Stomach (tissue), 9 donors: ENCODE results near the gene ISG15. TPM values are rescaled to one million over a fixed set of nuclear protein-coding genes. Genes with fewer than 3 reads are reported as not detected.

Experiments
- DNase-seq, 2 donors: peaks; one replicate each; pipeline versions ENCODE4 v3.0.0 to v3.0.0-alpha.2; 2013 to 2019
- H3K27ac ChIP-seq, 5 donors: fragments of 200-600 bp in 4 of 5; sonication (generic) in 4 of 5; one replicate each; pipeline ENCODE4 v1.5.1; 2013 to 2019; ENCODE audit warnings: mild to moderate bottlenecking in 1 of 5, moderate library complexity in 1 of 5
- H3K27me3 ChIP-seq, 3 donors: fragments of 200-600 bp; sonication (generic); one replicate each; pipeline ENCODE4 v1.5.1; 2017 to 2019; ENCODE audit warnings: mixed run types in 1 of 3
- H3K36me3 ChIP-seq, 4 donors: fragments of 200-600 bp; sonication (generic); 1 replicate in 3 of 4; 2 replicates in 1 of 4; pipeline ENCODE4 v1.5.1; 2016 to 2019
- H3K4me1 ChIP-seq, 4 donors: fragments of 200-600 bp; sonication (generic); one replicate each; pipeline ENCODE4 v1.5.1; 2016 to 2019
- H3K4me3 ChIP-seq, 4 donors: fragments of 200-600 bp; sonication (generic) in 3 of 4; one replicate each; pipeline ENCODE4 v1.5.1; 2016 to 2019; ENCODE audit warnings: mild to moderate bottlenecking in 1 of 4
- H3K9me3 ChIP-seq, 4 donors: fragments of 200-600 bp; sonication (generic); one replicate each; pipeline ENCODE4 v1.5.1; 2016 to 2019
- CTCF ChIP-seq, 7 experiments: fragments of 450-650 bp in 4 of 7; fragments of 200-600 bp in 3 of 7; sonication (generic) in 3 of 7; IDR thresholded peaks; one replicate each; pipeline ENCODE4 v1.5.1; 2016 to 2019; ENCODE audit warnings: antibody characterized with exemption in 7 of 7, control low read depth in 2 of 7, mild to moderate bottlenecking in 1 of 7
- EP300 ChIP-seq: sonication (generic); formaldehyde crosslinking; IDR thresholded peaks from one replicate; pipeline ENCODE4 v1.6.1; 2017; ENCODE audit warnings: antibody characterized with exemption
- POLR2A ChIP-seq, 4 donors: fragments of 450-650 bp; IDR thresholded peaks; one replicate each; pipeline ENCODE4 v1.6.1; 2016; ENCODE audit warnings: antibody characterized with exemption in 4 of 4, control low read depth in 2 of 4, mild to moderate bottlenecking in 1 of 4, moderate library complexity in 1 of 4
- POLR2AphosphoS5 ChIP-seq, 3 donors: sonication (generic); formaldehyde crosslinking; IDR thresholded peaks; one replicate each; pipeline ENCODE4 v1.6.1; 2016; ENCODE audit warnings: antibody characterized with exemption in 3 of 3
- WGBS, 5 donors: extraction: QIAGEN DNeasy Blood & Tissue Kit in 3 of 5; methylation state at CpG; one replicate each; pipeline versions ENCODE4 v1.1.5 to v1.1.7; 2013 to 2018; 5-methylcytosine and 5-hydroxymethylcytosine counted together
- intact Hi-C: fragments of 100-400 bp; cut with DNase I; formaldehyde crosslinking; loops from one replicate; pipeline ENCODE4 v1.15.1; 2023; ENCODE audit warnings: low total_unique reads
- polyA plus RNA-seq, 3 donors: library from polyadenylated mRNA; stranded (reverse); fragments of 200-250 nt; gene quantifications; one replicate each; pipeline ENCODE4 v1.2.3, GENCODE V29; 2013
- total RNA-seq, 5 donors: library from RNA; depleted of rRNA; stranded (reverse); fragments of >200 nt; gene quantifications; one replicate each; pipeline versions ENCODE4 v1.1.0 to v1.2.3, GENCODE V29; 2014 to 2016
- donor health status: healthy with polysubstance abuse.
- donor health status: Bipolar disorder and iron deficiency.
- donor health status: healthy.

ISG15 gene
- total and polyA plus RNA-seq, 8 donors: 16.3 to 105 (median 49.1) TPM

- no peak for TF ChIP-seq POLR2AphosphoS5 (IDR thresholded peaks at IDR 0.05)
- peaks cover 0 to 56% (median 27%) of the 10 kb centered on the region in 3 donors for H3K27me3 ChIP-seq
- H3K27ac ChIP-seq: no peak overlapping the region
- WGBS, 5 donors: 71 to 82% (median 74%) methylated on average over 9 to 11 of the region's 11 CpGs
- no peak for DNase-seq
- no peak overlapping the region for H3K4me3 ChIP-seq
- H3K36me3 ChIP-seq: peaks cover 0 to 26% (median 2%) of the 10 kb centered on the region in 4 donors
- intact Hi-C loops: no loop called here
- H3K4me1 ChIP-seq: peaks cover 23 to 32% (median 28%) of the 10 kb centered on the region in 4 donors
- H3K9me3 ChIP-seq: no peaks in the 10 kb centered on the region
Measured at GRCh38 chr1:1031659-1032235, 18.4 kb downstream of the ISG15 start.

DNA sequence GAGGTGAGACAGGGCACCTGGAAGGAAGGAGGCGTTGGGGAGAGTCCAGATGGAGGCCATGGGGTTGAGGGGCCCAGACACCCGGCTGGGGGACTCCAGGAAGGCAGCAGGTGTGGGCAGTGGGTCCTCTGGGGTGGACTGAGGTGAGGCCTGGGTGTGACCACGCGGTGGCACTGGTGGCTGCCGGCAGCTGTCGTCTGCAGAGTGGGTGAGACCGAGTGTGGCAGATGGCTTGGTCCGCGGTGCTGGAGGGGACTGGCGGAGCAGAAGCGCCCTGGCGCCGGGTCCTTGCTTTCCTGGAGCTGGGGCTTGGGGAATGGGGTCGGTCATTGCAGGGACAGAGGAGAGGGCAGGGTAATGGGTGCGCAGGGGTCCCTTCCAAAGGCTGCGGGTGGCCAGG, 19.1 kb downstream of the ISG15 start:
- 19 to 30% (median 24%) methylated on average over 10 to 16 of the region's 16 CpGs for WGBS, 5 donors
- DNase-seq: peak; percentile 61 to 77
- no peak for TF ChIP-seq EP300
- no peak for TF ChIP-seq CTCF (IDR thresholded peaks at IDR 0.05)
- TF ChIP-seq POLR2A (IDR thresholded peaks at IDR 0.05): no peak
- TF ChIP-seq POLR2AphosphoS5 (IDR thresholded peaks at IDR 0.05): no peak

GRCh38 chr1:1033009-1033587, 19.8 kb downstream of the ISG15 start:
- H3K4me3 ChIP-seq: peak overlapping the region; percentile 49 to 53 (median 52)
- H3K27me3 ChIP-seq: peaks cover 0 to 68% (median 27%) of the 10 kb centered on the region in 3 donors
- H3K27ac ChIP-seq: peak overlapping the region in 2 of 5 donors; percentile 36 to 38
- TF ChIP-seq POLR2AphosphoS5 (IDR thresholded peaks at IDR 0.05): peak in 1 of 3 donors; percentile 55
- TF ChIP-seq EP300: no peak
- TF ChIP-seq CTCF (IDR thresholded peaks at IDR 0.05): peak in 6 of 7 experiments; percentile 44 to 75 (median 62)
- peak; percentile 92 to 97 for DNase-seq
- 2 to 40% (median 6%) methylated on average over 2 to 72 of the region's 73 CpGs for WGBS, 5 donors
- peaks cover 0 to 23% (median 2%) of the 10 kb centered on the region in 4 donors for H3K36me3 ChIP-seq
- peaks cover 23 to 31% (median 30%) of the 10 kb centered on the region in 4 donors for H3K4me1 ChIP-seq
- intact Hi-C loops: no loop called here
- no peaks in the 10 kb centered on the region for H3K9me3 ChIP-seq

More for the DNA sequence above, 19.1 kb downstream of the ISG15 start:
- peaks cover 23 to 30% (median 29%) of the 10 kb centered on the region in 4 donors for H3K4me1 ChIP-seq
- H3K36me3 ChIP-seq: peaks cover 0 to 29% (median 2%) of the 10 kb centered on the region in 4 donors
- peak overlapping the region in 2 of 5 donors; percentile 36 to 38 for H3K27ac ChIP-seq
- peak overlapping the region; percentile 49 to 53 (median 52) for H3K4me3 ChIP-seq
- H3K27me3 ChIP-seq: peaks cover 0 to 61% (median 27%) of the 10 kb centered on the region in 3 donors
- intact Hi-C loops: no loop called here
- H3K9me3 ChIP-seq: no peaks in the 10 kb centered on the region

DNA sequence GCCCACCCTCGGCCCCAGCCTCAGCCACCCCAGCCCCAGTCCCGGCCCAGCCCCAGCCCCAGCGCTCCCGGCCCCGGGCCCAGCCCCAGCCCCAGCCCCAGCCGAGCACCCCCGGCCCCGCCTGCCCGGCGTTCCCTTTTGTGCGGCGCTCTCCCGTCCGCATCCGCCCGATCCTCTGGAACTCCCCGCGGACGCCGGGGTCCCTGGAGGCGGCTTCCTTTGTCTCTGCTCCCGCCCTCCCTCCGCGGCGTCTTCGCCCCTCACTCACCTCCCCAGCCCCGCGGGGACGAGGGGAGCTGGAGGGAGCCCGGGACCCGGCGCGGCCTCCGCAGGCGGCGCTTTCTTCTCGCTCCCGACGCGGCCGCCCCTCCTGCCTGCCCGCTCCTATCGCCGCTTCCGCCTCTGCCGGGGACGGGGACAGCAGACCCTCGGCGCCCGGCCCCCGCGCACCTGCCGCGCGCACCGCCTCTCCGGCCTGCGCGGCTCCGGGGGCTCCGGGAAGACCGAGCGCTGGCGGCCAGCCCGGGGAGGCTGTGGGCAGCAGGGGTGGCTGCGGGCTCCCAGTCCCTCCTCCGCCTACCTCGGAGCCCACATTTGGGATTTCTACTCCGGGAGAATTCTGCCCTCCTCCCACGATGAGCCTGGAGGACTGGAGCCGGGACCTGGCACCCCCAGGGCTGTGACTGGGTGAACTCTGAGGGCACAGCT, 20.6 kb downstream of the ISG15 start:
- Histone ChIP-seq H3K9me3 (no peaks in the 10 kb centered on the region), H3K27ac (no peak overlapping the region), H3K4me1 (peaks cover 23 to 32% (median 31%) of the 10 kb centered on the region in 4 donors), H3K27me3 (peaks cover 0 to 75% (median 27%) of the 10 kb centered on the region in 3 donors), H3K36me3 (peaks cover 0 to 23% (median 2%) of the 10 kb centered on the region in 4 donors), H3K4me3 (peak overlapping the region; percentile 49 to 53 (median 52))
- 8 to 17% (median 12%) methylated on average over 57 to 71 of the region's 71 CpGs for WGBS, 5 donors
- TF ChIP-seq POLR2AphosphoS5 (IDR thresholded peaks at IDR 0.05) (no peak), POLR2A (IDR thresholded peaks at IDR 0.05) (no peak), CTCF (IDR thresholded peaks at IDR 0.05) (no peak), EP300 (no peak)
- intact Hi-C loops: no loop called here
- DNase-seq: peak in 1 of 2 donors; percentile 54
